ENCODE data around the gene KRT9. TPM values are rescaled to one million over a fixed set of nuclear protein-coding genes. Genes with fewer than 3 reads are reported as not detected.

KRT9 gene
- total RNA-seq, 4 donors from 2014 or later: 0.21 TPM; not detected in 3

GRCh38 chr17:41593306-41593981 lies 21.6 kb upstream of the KRT9 start:
- no peaks in the 10 kb centered on the region for H3K4me1 ChIP-seq
- DNase-seq: no peak
- no peak overlapping the region for H3K4me3 ChIP-seq
- H3K36me3 ChIP-seq: no peaks in the 10 kb centered on the region
- intact Hi-C loops (cut with DNase I; ENCODE audit: low total_unique reads): no loop called here
- TF ChIP-seq POLR2A (IDR thresholded peaks at IDR 0.05) (no peak), CTCF (IDR thresholded peaks at IDR 0.05) (no peak)
- H3K27ac ChIP-seq: no peak overlapping the region
- no peaks in the 10 kb centered on the region for H3K9me3 ChIP-seq
- H3K27me3 ChIP-seq: no peaks in the 10 kb centered on the region

DNA sequence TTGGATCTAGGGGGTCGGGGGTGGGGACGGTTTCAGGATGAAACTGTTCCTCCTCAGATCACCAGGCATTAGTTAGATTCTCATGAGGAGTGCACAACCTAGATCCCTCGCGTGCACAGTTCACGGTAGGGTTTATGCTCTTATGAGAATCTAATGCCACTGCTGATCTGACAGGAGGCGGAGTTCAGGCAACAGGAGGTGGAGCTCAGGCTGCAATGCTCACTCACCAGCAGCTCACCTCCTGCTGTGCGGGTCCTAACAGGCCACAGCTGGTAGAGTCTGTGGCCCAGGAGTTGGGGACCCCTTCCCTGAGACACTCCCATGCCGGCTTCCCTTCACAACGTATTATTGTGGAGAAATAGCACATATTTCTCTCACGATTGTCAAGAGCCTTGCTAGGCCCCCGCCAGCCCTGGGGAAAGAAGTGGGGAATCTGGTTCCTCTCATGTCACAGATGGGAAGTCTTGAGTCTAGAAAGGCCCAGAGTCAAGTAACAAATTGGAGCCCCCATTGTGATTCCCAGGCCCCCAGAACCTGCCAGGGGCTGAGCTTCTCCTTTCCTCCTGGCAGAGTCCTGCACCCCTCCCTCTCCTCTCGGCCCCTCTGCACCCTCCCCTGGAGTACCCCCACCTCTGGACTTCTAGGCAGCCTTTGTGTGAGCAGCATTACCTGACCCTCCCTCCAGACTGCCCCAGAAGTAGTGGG lies 20.9 kb upstream of the KRT9 start:
- Histone ChIP-seq H3K36me3 (no peaks in the 10 kb centered on the region), H3K27ac (no peak overlapping the region), H3K4me3 (no peak overlapping the region), H3K27me3 (no peaks in the 10 kb centered on the region), H3K4me1 (no peaks in the 10 kb centered on the region), H3K9me3 (no peaks in the 10 kb centered on the region)
- no peak for DNase-seq
- TF ChIP-seq CTCF (IDR thresholded peaks at IDR 0.05): no peak
- no peak for TF ChIP-seq POLR2A (IDR thresholded peaks at IDR 0.05)
- intact Hi-C loops (cut with DNase I; ENCODE audit: low total_unique reads): no loop called here

- no peak for DNase-seq
- H3K4me3 ChIP-seq: no peak overlapping the region
- no peaks in the 10 kb centered on the region for H3K36me3 ChIP-seq
- H3K4me1 ChIP-seq: no peaks in the 10 kb centered on the region
- intact Hi-C loops (cut with DNase I; ENCODE audit: low total_unique reads): no loop called here
- no peak for TF ChIP-seq CTCF (IDR thresholded peaks at IDR 0.05)
- no peaks in the 10 kb centered on the region for H3K9me3 ChIP-seq
- no peak overlapping the region for H3K27ac ChIP-seq
- H3K27me3 ChIP-seq: no peaks in the 10 kb centered on the region
Measured at GRCh38 chr17:41589301-41589700, 17.4 kb upstream of the KRT9 start.

DNA sequence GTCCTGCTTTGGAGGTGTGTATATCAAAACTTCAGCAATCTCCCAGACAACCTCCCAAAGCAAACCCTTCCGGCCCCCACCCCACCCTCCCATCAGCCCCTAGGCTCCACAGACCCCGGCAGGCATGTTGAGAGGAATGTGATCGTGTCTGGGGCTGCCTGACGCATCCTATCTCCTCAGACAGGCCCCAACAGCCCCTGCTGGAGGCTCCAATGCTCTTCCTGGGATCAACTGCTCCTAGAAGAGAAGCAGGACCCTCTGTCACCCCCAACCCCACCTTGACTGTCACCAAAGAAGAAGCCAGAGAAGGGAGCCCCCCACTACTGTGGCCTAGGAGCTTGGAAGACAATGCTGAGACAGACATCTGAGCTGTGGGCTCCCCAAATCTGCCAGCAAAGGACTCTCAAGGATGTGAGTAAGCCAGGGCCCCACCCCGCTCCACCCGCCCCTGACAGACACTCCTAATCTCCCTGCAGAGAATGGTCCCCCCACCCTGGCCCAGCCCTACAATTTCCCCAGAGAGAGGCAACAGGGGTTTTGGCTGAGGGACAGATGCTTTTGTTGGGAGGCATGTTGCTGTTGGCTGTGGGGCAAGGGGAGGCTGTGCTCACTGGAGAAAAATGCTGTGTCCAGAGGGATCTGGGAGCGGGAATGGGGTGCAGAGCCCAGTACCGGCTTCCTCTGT lies 16.4 kb upstream of the KRT9 start:
- no peaks in the 10 kb centered on the region for H3K4me1 ChIP-seq
- H3K9me3 ChIP-seq: no peaks in the 10 kb centered on the region
- H3K4me3 ChIP-seq: no peak overlapping the region
- DNase-seq: no peak
- H3K27ac ChIP-seq: no peak overlapping the region
- intact Hi-C loops (cut with DNase I; ENCODE audit: low total_unique reads): no loop called here
- no peak for TF ChIP-seq CTCF (IDR thresholded peaks at IDR 0.05)
- TF ChIP-seq POLR2A (IDR thresholded peaks at IDR 0.05): no peak
- no peaks in the 10 kb centered on the region for H3K36me3 ChIP-seq
- no peaks in the 10 kb centered on the region for H3K27me3 ChIP-seq

Measured in uterus (tissue), 4 donors.